Fibroblast of lung (primary cell): ENCODE results near the gene HSPG2.

Experiments used
- CTCF ChIP-seq, 2 donors: IDR thresholded peaks in 1 of 2; conservative IDR thresholded peaks in 1 of 2; 1 replicate in 1 of 2; 2 replicates in 1 of 2; pipeline ENCODE4 v1.5.1; 2011 to 2012; ENCODE audit warnings: low read length in 2 of 2, control low read depth in 1 of 2, inconsistent platforms in 1 of 2, low read depth in 1 of 2, mild to moderate bottlenecking in 1 of 2
- EZH2 ChIP-seq: IDR thresholded peaks from 2 replicates; pipeline ENCODE4 v1.5.1; 2012; ENCODE audit warnings: low read length, control low read depth, mild to moderate bottlenecking; ENCODE audit errors: missing control alignments

- TF ChIP-seq CTCF (conservative IDR thresholded peaks at IDR 0.05 in 1 of 2, IDR thresholded peaks at IDR 0.05 in 1 of 2; ENCODE audit: low read depth in 1 of 2, low read length in 2 of 2) (no peak), EZH2 (no peak)
Observed at GRCh38 chr1:21824926-21825325, 112.2 kb downstream of the HSPG2 start.
